Measurements from ENCODE around the gene QSOX1.

Gene QSOX1

DNA sequence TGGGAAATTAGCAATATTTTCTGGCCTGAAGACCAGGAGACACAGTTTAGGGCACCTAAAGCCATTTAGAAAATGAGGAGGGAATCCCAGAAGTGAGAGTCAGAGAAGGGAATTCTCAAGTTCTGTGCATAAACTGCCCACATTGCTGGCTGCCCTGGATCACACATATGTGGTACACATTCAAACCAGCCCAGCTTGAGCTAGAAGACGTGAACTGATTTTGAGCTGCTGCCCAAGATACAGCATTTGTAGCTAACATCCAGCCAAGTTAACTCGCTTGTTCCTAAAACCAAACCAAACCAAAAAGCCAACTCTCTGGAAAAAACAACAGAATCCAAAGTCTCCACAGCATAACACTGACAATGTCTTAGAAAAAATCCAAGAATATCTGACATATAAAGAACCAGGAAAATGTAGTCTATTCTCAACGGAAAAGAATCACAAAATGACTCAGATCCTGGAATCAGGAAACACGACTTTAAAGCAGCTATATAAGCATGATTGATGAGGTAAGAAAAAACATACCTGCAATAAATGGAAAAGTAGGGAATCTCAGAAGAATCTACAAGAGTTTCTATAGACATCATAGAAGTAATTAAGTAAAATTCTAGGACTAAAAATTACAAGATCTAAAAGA lies 18.2 kb upstream of the QSOX1 start:
- ATAC-seq (replicated peaks) (no peak), DNase-seq (no peak)
- H3K36me3 Mint-ChIP-seq = no peaks in the 10 kb centered on the region
- H3K27me3 Mint-ChIP-seq = peaks cover 29 to 32% of the 10 kb centered on the region in 2 donors
- H3K27ac Mint-ChIP-seq = no peak overlapping the region
- H3K9me3 Mint-ChIP-seq = peaks cover 4 to 8% of the 10 kb centered on the region in 2 donors
- H3K4me1 Mint-ChIP-seq = no peaks in the 10 kb centered on the region
- H3K4me3 Mint-ChIP-seq = no peak overlapping the region

DNA sequence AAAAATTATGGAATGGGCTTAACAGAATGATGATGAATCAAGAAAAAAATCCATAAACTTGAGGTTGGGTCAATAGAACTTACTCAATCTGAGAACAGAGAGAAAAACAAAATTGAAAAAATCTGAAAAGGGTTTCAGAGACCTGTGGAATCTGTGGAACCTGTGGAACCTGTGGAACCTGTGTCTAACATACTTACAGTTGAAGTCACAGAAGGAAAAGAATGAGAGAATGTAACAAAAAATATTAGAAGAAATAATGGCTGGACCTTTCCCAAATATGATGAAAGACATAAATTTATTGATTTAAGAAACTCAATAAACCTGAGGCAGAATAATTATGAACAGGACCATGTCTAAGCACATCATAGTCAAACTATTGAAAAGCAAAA lies 17.7 kb upstream of the QSOX1 start:
- no peak overlapping the region for H3K27ac Mint-ChIP-seq
- ATAC-seq (replicated peaks) (no peak), DNase-seq (no peak)
- H3K27me3 Mint-ChIP-seq = peaks cover 27 to 29% of the 10 kb centered on the region in 2 donors
- H3K36me3 Mint-ChIP-seq = no peaks in the 10 kb centered on the region
- H3K9me3 Mint-ChIP-seq = peaks cover 4 to 8% of the 10 kb centered on the region in 2 donors
- no peaks in the 10 kb centered on the region for H3K4me1 Mint-ChIP-seq
- no peak overlapping the region for H3K4me3 Mint-ChIP-seq

DNA sequence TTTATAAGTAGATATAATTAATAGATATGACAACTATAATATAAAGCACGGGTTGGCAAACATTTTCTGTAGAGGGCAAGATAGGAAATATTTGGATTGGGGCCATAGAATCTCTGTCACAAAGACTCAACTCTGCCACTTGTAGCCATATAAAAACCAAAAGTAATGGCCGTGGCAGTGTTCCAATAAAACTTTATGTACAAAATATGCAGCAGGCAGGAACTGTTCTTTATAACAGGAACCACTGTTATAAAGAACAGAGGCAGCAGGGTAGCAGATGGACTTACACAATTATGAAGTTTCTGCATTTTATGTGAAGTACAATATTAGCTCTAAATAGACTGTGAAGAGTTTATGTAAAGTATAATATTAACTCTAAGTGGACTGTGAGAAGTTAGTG lies 16.9 kb upstream of the QSOX1 start:
- no peaks in the 10 kb centered on the region for H3K4me1 Mint-ChIP-seq
- no peaks in the 10 kb centered on the region for H3K36me3 Mint-ChIP-seq
- no peak overlapping the region for H3K27ac Mint-ChIP-seq
- H3K27me3 Mint-ChIP-seq = peaks cover 21 to 23% of the 10 kb centered on the region in 2 donors
- no peak for DNase-seq
- no peak for ATAC-seq (replicated peaks)
- H3K4me3 Mint-ChIP-seq = no peak overlapping the region
- peaks cover 4 to 8% of the 10 kb centered on the region in 2 donors for H3K9me3 Mint-ChIP-seq

DNA sequence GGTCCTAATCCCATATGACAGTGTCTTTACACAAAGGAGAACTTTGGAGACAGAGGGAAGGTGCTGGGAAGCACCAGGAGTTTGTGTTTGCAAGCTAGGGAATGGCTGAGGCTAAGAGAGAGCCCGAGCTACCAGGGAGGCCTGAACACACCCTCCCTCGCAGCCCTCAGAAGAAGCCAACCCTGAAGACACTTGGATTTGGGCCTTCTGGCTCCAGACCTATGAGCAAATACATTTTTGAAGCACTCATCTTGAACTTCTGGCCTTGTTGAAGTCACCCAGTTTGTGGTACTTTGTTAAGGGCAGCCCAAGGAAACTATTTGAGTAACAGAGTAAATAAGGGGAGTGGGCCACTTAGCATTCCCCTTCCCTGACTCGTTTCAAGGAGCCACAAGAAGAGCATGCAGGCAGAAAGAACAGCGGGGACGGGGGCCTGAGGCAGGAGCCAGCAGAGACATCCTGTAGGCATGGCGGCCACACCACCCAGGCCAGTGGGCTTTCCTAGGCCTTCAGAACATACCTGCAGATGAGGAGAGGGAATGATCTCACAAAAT lies 13.2 kb upstream of the QSOX1 start:
- Mint-ChIP-seq H3K27me3 (peaks cover 10 to 13% of the 10 kb centered on the region in 2 donors), H3K4me1 (peaks cover 0 to 4% of the 10 kb centered on the region in 2 donors), H3K27ac (no peak overlapping the region), H3K4me3 (no peak overlapping the region), H3K9me3 (peaks cover 4% of the 10 kb centered on the region in 2 donors), H3K36me3 (no peaks in the 10 kb centered on the region)
- no peak for ATAC-seq (replicated peaks)
- no peak for DNase-seq

DNA sequence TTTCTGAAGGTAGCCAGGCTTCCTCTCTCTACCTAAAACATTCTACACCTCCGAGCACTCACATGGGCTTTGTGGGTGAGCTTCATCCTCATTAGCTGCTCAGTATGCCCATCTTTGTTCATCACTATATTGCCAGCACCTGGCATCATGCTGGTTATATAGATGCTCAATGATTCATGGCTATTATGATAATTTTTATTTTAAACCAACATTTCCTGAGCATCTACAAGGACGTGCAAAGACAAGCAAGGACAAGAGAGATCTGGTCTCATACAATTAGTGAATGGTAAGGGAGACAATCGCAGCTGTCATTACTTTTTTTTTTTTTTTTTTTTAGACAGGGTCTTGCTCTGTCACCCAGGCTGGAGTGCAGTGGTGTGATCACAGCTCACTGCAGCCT lies 11.3 kb upstream of the QSOX1 start:
- Mint-ChIP-seq H3K36me3 (no peaks in the 10 kb centered on the region), H3K4me3 (no peak overlapping the region), H3K27me3 (peaks cover 3 to 6% of the 10 kb centered on the region in 2 donors), H3K9me3 (no peaks in the 10 kb centered on the region), H3K27ac (no peak overlapping the region), H3K4me1 (peaks cover 0 to 4% of the 10 kb centered on the region in 2 donors)
- ATAC-seq (replicated peaks) (no peak), DNase-seq (no peak)

DNA sequence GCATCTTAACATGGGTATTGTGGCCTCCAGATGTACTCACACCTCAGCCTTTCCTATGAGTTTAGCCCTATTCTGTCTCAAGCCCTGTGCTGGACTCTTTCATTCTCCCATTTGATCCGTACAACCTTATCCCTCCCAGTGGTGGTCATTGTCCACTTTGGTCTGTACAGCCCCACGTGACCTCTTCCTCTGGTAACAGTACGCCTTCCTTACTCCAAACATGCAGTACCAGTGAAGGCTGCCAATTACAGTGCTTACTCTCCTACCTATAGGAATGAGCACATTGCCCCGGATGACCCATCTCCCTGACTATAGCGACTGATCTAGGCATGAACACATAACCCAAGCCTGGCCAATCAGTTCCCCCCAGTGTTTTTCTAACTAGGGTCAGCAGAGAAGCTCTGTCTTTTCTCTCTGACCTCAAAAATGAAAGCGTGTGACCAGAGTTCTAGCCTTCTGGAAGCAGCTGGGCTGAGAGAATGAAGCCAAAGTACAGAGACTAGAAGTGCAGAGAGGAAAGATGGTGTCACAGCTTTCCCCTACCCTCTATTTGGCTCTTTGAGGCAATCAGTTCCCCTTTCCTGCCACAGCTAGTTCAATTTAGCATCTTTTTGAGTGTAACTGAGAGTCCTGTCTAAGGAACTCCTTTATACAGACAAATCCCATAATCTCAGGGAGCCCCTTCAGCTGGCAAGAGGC lies 9.9 kb upstream of the QSOX1 start:
- H3K27me3 Mint-ChIP-seq = peaks cover 3 to 6% of the 10 kb centered on the region in 2 donors
- H3K4me3 Mint-ChIP-seq = no peak overlapping the region
- DNase-seq (no peak), ATAC-seq (replicated peaks) (peak in 1 of 2 donors; percentile 46)
- H3K27ac Mint-ChIP-seq = no peak overlapping the region
- H3K9me3 Mint-ChIP-seq = no peaks in the 10 kb centered on the region
- no peaks in the 10 kb centered on the region for H3K36me3 Mint-ChIP-seq
- peaks cover 0 to 4% of the 10 kb centered on the region in 2 donors for H3K4me1 Mint-ChIP-seq

DNA sequence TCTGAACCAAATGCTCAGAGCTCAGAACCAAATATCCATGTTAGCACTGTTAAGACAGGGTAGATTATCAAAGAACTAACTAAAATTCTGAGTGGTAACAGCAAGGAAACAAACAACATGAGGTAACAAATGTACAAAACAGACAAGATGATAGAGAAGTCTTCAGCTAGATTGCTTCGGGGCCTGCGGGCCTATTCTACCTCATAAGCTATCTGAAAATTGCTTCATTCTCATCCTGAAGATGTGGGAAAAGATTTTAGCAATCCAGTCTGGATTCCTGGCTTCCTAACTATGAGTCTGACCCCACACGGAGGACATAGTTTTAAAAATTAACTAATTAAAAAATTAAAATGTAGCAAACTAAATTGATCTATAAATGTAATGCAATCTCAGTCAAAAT lies 9.2 kb upstream of the QSOX1 start:
- Mint-ChIP-seq H3K27ac (no peak overlapping the region), H3K4me3 (no peak overlapping the region), H3K4me1 (peaks cover 0 to 4% of the 10 kb centered on the region in 2 donors), H3K27me3 (peaks cover 3 to 6% of the 10 kb centered on the region in 2 donors), H3K36me3 (no peaks in the 10 kb centered on the region), H3K9me3 (no peaks in the 10 kb centered on the region)
- DNase-seq (no peak), ATAC-seq (replicated peaks) (no peak)

DNA sequence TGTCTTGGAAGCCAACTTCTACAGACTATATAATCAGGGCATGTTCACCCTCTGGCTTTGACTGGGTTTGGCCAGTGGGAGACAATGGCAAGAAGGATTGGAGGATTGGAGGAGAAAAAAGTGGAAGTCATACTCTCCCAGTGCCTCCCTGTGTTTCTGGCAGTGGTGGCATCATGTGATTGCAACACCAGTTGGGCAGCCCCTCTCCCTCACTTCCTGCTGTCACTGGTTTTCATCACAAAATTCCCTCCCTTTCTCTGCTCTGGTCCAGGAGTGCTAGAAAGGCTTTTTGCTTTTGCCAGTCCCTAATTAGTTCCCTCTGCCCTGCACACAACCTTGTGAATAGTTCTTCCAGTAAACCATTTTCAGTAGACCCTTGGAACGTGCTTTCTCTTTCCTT lies 3.7 kb upstream of the QSOX1 start:
- Mint-ChIP-seq H3K4me1 (peaks cover 6 to 22% of the 10 kb centered on the region in 2 donors), H3K4me3 (no peak overlapping the region), H3K27me3 (peaks cover 0 to 4% of the 10 kb centered on the region in 2 donors), H3K9me3 (no peaks in the 10 kb centered on the region), H3K36me3 (peaks cover 5 to 8% of the 10 kb centered on the region in 2 donors), H3K27ac (no peak overlapping the region)
- ATAC-seq (replicated peaks) (no peak), DNase-seq (no peak)

DNA sequence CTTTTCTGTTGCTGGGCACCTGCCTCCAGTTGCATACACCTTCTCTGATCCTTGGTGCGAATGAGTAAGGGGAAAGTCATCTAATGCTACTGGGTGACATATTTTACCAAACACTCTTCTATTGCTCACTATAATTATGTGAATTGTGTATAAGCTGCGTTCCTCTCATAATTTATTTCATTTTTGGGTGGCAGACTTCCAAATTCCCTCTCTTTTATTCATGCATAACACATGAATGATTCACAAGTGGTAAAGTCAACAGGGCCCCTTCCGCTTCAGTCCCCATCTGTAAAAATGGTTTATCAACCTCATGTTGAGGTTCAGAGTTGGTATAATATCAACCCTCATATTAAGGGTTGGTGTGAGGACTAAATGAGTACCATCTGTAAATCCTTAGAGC lies 3.2 kb upstream of the QSOX1 start:
- H3K27ac Mint-ChIP-seq = no peak overlapping the region
- ATAC-seq (replicated peaks) = no peak
- no peak for DNase-seq
- H3K4me1 Mint-ChIP-seq = peaks cover 10 to 27% of the 10 kb centered on the region in 2 donors
- H3K27me3 Mint-ChIP-seq = peaks cover 0 to 4% of the 10 kb centered on the region in 2 donors
- peaks cover 7 to 13% of the 10 kb centered on the region in 2 donors for H3K36me3 Mint-ChIP-seq
- no peaks in the 10 kb centered on the region for H3K9me3 Mint-ChIP-seq
- no peak overlapping the region for H3K4me3 Mint-ChIP-seq

DNA sequence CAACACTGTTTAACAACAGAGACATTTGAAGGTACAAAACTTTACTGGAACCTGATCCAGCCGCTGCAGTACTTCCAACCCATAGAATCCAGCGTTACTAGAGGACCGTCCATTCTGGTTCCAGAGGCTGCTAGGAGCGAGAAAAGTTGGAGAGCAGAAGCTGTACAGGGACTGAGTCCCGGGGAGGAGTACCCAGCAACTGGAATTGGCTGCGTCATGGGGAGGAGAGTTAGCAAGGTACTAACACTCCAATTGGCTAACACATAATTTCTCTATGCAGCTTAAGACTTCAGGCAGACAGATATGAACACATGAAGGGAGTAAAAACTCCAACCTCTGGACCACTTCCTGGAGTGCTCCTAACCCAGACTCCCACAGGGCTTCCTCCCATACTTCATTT lies 2.1 kb upstream of the QSOX1 start:
- Mint-ChIP-seq H3K27me3 (peaks cover 0 to 4% of the 10 kb centered on the region in 2 donors), H3K9me3 (no peaks in the 10 kb centered on the region), H3K36me3 (peaks cover 18 to 24% of the 10 kb centered on the region in 2 donors), H3K27ac (no peak overlapping the region), H3K4me1 (peaks cover 19 to 38% of the 10 kb centered on the region in 2 donors), H3K4me3 (no peak overlapping the region)
- ATAC-seq (replicated peaks) (no peak), DNase-seq (no peak)

DNA sequence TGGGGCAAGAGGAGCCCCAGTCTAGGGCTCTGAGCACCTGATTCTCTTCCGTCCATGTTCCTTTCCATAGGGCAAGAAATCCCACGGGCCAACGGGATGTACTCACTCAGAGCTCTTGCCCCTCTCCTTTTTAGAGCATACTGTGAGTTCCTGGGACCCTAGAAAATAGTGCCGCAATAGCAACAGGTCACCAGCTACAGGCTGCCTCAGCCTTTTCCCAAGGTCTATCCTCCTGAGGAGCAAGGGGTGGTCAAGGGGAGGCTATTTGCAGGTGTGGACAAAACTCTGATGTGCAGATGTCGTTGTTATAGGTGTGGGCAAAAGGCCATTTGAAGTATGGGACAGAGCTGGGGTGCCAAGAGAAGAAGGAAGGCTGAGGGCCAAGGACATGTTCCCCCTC lies 1.6 kb upstream of the QSOX1 start:
- Mint-ChIP-seq H3K36me3 (peaks cover 22 to 28% of the 10 kb centered on the region in 2 donors), H3K4me1 (peaks cover 23 to 42% of the 10 kb centered on the region in 2 donors), H3K4me3 (no peak overlapping the region), H3K9me3 (no peaks in the 10 kb centered on the region), H3K27ac (no peak overlapping the region), H3K27me3 (peaks cover 0 to 4% of the 10 kb centered on the region in 2 donors)
- no peak for ATAC-seq (replicated peaks)
- DNase-seq = no peak

DNA sequence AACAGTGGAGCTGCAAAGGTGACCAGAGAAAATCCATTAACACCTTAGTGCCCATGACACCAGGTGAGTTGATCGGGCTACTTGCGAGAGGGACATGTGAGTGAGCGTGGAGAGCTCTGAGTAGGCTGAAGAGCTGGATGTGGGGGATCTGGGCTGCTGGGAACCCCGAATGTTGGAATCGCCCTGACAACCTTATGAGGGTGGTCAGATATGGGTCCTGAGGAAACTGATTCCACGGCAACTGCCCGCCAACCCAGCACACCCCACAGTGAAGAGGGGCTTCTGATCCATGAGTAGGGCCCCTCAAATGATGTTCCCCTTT lies 705 bp upstream of the QSOX1 start:
- Mint-ChIP-seq H3K4me1 (peaks cover 31 to 52% of the 10 kb centered on the region in 2 donors), H3K9me3 (no peaks in the 10 kb centered on the region), H3K27me3 (peaks cover 0 to 4% of the 10 kb centered on the region in 2 donors), H3K4me3 (peak overlapping the region; percentile 90 to 93), H3K27ac (peak overlapping the region; percentile 92), H3K36me3 (peaks cover 30 to 38% of the 10 kb centered on the region in 2 donors)
- no peak for DNase-seq
- ATAC-seq (replicated peaks) = no peak

DNA sequence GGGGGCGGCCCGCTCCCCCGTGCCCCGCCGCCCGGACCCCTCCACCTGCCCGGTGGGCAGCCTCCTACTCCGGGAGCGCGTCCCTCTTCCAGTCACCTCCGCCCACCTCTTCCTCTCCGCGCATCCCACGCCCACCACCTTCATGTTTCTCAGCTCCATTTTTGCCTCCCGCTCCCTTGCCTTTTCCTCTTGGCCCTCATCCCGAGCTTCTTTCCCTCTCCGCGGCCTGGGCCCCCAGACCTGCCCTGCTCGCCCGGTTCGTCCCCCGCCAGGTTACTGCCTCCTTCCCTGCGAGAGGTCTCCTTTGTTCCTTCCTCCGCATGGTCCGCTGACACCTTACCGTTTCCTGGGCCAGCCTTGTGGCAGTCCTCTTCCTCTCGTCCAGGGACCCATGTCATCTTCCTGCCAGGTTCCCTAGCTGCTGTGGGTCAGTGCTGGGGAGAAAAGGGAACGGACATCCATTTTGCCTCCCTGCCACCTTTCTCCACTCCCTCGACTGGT lies 563 bp downstream of the QSOX1 start:
- Mint-ChIP-seq H3K9me3 (no peaks in the 10 kb centered on the region), H3K36me3 (peaks cover 42 to 50% of the 10 kb centered on the region in 2 donors), H3K27ac (peak overlapping the region; percentile 95), H3K4me1 (peaks cover 42 to 64% of the 10 kb centered on the region in 2 donors), H3K27me3 (peaks cover 0 to 4% of the 10 kb centered on the region in 2 donors), H3K4me3 (peak overlapping the region; percentile 90 to 93)
- ATAC-seq (replicated peaks) = no peak
- DNase-seq = no peak

DNA sequence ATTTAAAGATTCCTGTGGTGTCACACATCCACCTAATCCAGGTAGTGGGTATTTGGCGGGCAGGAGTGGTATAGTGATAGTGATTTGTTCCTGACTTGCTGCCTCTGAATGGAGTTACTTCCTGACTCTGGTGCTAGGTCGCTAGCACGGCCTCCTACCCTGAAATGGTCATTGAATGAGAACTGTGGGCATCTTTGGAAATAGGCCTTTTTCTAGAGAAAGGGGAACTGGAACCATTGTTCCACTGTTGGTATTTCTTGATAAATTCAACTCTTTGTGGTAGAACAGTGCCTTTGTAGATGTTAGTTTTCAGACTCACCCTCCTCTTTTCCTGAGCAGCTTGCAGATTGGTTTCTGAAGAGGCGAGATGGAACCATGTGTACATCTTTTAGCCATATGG lies 1.5 kb downstream of the QSOX1 start:
- ATAC-seq (replicated peaks) (peak; percentile 63 to 64), DNase-seq (peak; percentile 54)
- H3K4me3 Mint-ChIP-seq = peak overlapping the region; percentile 90 to 93
- H3K9me3 Mint-ChIP-seq = no peaks in the 10 kb centered on the region
- peaks cover 44 to 71% of the 10 kb centered on the region in 2 donors for H3K4me1 Mint-ChIP-seq
- peak overlapping the region; percentile 95 for H3K27ac Mint-ChIP-seq
- peaks cover 0 to 1% of the 10 kb centered on the region in 2 donors for H3K27me3 Mint-ChIP-seq
- peaks cover 47 to 56% of the 10 kb centered on the region in 2 donors for H3K36me3 Mint-ChIP-seq

Measured in stimulated activated naive B cell treated with anti-CD40 and anti-IgM and Interleukin-4, amounts not matched to agents 10 μg/mL and 1 μg/mL and 100 μg/mL, for 72 hours (primary cell).